ENCODE measurements around the gene SRGAP1. TPM values are rescaled to one million over a fixed set of nuclear protein-coding genes. Genes with fewer than 3 reads are reported as not detected.
A peak's percentile ranks its signal among the peaks of the same experiment; 100 is the strongest.

The SRGAP1 gene
- total RNA-seq, 1 experiment from 2014 or later, result 28.3 TPM

GRCh38 chr12:63802012-63802608, 42.4 kb upstream of the SRGAP1 start:
- Mint-ChIP-seq H3K36me3 (ENCODE audit: insufficient read depth, unreplicated experiment) (no peaks in the 10 kb centered on the region), H3K27ac (ENCODE audit: unreplicated experiment) (no peak overlapping the region), H3K9me3 (ENCODE audit: low read depth, unreplicated experiment) (no peaks in the 10 kb centered on the region), H3K4me1 (ENCODE audit: low read depth, unreplicated experiment) (no peaks in the 10 kb centered on the region), H3K27me3 (ENCODE audit: unreplicated experiment) (no peaks in the 10 kb centered on the region), H3K4me3 (ENCODE audit: low read depth, unreplicated experiment) (no peak overlapping the region)
- TF ChIP-seq, protein P1, sequence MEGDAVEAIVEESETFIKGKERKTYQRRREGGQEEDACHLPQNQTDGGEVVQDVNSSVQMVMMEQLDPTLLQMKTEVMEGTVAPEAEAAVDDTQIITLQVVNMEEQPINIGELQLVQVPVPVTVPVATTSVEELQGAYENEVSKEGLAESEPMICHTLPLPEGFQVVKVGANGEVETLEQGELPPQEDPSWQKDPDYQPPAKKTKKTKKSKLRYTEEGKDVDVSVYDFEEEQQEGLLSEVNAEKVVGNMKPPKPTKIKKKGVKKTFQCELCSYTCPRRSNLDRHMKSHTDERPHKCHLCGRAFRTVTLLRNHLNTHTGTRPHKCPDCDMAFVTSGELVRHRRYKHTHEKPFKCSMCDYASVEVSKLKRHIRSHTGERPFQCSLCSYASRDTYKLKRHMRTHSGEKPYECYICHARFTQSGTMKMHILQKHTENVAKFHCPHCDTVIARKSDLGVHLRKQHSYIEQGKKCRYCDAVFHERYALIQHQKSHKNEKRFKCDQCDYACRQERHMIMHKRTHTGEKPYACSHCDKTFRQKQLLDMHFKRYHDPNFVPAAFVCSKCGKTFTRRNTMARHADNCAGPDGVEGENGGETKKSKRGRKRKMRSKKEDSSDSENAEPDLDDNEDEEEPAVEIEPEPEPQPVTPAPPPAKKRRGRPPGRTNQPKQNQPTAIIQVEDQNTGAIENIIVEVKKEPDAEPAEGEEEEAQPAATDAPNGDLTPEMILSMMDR (IDR thresholded peaks at IDR 0.05; ENCODE audit: unreplicated experiment), result peak; percentile 46
- CTCF ChIA-PET, result no interaction called here
- no peak for DNase-seq
- BruUV-seq (replicated peaks), result no TSS peak
- intact Hi-C loops (cut with micrococcal nuclease; ENCODE audit: unreplicated experiment), result loop anchor here (1.0 to 5.0 kb wide), 3 partner anchors 130 to 699 kb away; partner anchors contain the start of gene AVPR1A

DNA sequence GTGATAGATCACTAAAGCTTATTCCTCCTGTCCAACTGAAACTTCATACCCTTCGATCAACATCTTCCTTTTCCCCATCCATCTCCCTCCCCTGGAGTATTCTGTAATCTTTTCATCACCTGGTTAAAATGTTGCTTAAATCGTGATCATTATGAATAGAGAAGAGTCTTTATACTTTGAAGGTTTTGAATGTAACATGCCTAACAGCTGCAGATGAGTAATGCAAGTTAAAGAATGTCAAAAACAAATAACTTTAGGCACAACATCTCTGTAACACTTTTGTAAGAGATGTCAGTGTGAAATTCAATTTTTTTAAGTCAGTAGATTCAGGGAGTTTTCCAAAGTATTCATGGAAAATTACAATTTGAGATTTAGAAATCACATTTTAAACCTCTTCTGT, 39.8 kb upstream of the SRGAP1 start:
- TF ChIP-seq, protein P1 (IDR thresholded peaks at IDR 0.05; ENCODE audit: unreplicated experiment), result no peak
- intact Hi-C loops (cut with micrococcal nuclease; ENCODE audit: unreplicated experiment), result loop anchor here (5.0 kb wide), 2 partner anchors 132 to 652 kb away; partner anchors contain the start of gene AVPR1A
- Mint-ChIP-seq H3K9me3 (ENCODE audit: low read depth, unreplicated experiment) (no peaks in the 10 kb centered on the region), H3K4me3 (ENCODE audit: low read depth, unreplicated experiment) (no peak overlapping the region), H3K4me1 (ENCODE audit: low read depth, unreplicated experiment) (no peaks in the 10 kb centered on the region), H3K27me3 (ENCODE audit: unreplicated experiment) (no peaks in the 10 kb centered on the region), H3K27ac (ENCODE audit: unreplicated experiment) (no peak overlapping the region), H3K36me3 (ENCODE audit: insufficient read depth, unreplicated experiment) (no peaks in the 10 kb centered on the region)
- BruUV-seq (replicated peaks), result no TSS peak
- DNase-seq, result no peak
- CTCF ChIA-PET, result no interaction called here

DNA sequence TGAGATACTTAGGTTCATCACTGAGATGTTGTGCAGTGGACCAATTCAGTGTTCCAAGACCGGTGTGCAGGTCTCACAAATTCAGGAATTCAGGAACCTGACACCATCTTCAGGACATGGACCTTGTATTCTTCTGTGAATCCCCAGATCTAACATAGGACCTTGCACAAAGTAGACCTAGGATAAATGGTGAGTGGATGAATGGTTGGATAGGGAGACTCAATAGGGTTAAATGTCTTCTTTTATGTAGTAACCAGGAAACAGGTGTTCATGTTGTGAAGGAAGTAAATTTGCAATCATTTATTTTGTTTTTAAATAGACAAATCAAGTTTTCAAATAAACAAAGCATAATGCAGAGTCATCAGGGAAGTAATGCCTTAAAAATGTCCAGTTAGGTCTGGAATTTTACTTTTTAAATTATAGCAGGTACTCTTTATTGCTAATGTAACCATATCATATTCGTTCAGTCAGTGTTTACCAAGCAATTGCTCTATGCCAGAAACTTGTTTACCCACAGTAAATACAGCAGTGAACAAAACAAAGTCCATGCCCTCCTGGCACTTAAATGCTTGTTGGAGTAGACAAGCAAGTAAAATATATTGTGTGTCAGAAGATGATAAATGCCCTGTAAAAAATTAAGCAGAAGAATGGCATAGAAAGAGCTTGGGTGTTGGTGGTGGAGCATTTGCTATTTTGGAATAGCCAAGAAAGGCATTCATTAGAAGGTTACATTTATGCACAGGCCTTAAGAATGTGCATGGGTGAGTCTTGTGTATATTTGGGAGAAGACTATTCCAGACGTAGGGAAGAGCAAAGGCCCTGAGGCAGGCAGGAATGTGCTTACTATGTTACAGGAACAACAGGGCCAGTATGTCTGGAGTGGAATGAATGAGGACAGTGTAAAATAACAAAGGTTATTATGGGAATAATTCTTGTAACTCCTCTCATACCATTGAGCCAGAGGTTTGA, 38.5 kb upstream of the SRGAP1 start:
- TF ChIP-seq, protein P1 (IDR thresholded peaks at IDR 0.05; ENCODE audit: unreplicated experiment), result no peak
- Mint-ChIP-seq H3K4me1 (ENCODE audit: low read depth, unreplicated experiment) (no peaks in the 10 kb centered on the region), H3K27ac (ENCODE audit: unreplicated experiment) (no peak overlapping the region), H3K4me3 (ENCODE audit: low read depth, unreplicated experiment) (no peak overlapping the region), H3K27me3 (ENCODE audit: unreplicated experiment) (no peaks in the 10 kb centered on the region), H3K9me3 (ENCODE audit: low read depth, unreplicated experiment) (no peaks in the 10 kb centered on the region), H3K36me3 (ENCODE audit: insufficient read depth, unreplicated experiment) (no peaks in the 10 kb centered on the region)
- no peak for DNase-seq
- intact Hi-C loops (cut with micrococcal nuclease; ENCODE audit: unreplicated experiment), result no loop called here
- no TSS peak for BruUV-seq (replicated peaks)
- CTCF ChIA-PET, result no interaction called here

- no TSS peak for BruUV-seq (replicated peaks)
- DNase-seq, result no peak
- H3K27me3 Mint-ChIP-seq (ENCODE audit: unreplicated experiment), result no peaks in the 10 kb centered on the region
- H3K27ac Mint-ChIP-seq (ENCODE audit: unreplicated experiment), result no peak overlapping the region
- intact Hi-C loops (cut with micrococcal nuclease; ENCODE audit: unreplicated experiment), result no loop called here
- H3K9me3 Mint-ChIP-seq (ENCODE audit: low read depth, unreplicated experiment), result no peaks in the 10 kb centered on the region
- no peaks in the 10 kb centered on the region for H3K4me1 Mint-ChIP-seq (ENCODE audit: low read depth, unreplicated experiment)
- no peaks in the 10 kb centered on the region for H3K36me3 Mint-ChIP-seq (ENCODE audit: insufficient read depth, unreplicated experiment)
- CTCF ChIA-PET, result no interaction called here
- TF ChIP-seq, protein P1 (IDR thresholded peaks at IDR 0.05; ENCODE audit: unreplicated experiment), result no peak
- H3K4me3 Mint-ChIP-seq (ENCODE audit: low read depth, unreplicated experiment), result no peak overlapping the region
Measured at GRCh38 chr12:63808631-63809030, 35.9 kb upstream of the SRGAP1 start.
